ENCODE measurements around the gene PBX3. TPM values are rescaled to one million over a fixed set of nuclear protein-coding genes. Genes with fewer than 3 reads are reported as not detected.

Gene PBX3
- polyA plus RNA-seq, 1 donor (not counting 4 experiments of a cell fraction or from before 2014, with no cell fraction given), result 26.3 TPM

- H3K9me1 ChIP-seq (ENCODE audit: control insufficient read depth, extremely low read depth, insufficient read depth, low read length), result no peaks in the 10 kb centered on the region
- no peak for DNase-seq (ENCODE audit: low read depth, low spot score)
Measured at GRCh38 chr9:125989524-125990180, 242.5 kb downstream of the PBX3 start.

DNA sequence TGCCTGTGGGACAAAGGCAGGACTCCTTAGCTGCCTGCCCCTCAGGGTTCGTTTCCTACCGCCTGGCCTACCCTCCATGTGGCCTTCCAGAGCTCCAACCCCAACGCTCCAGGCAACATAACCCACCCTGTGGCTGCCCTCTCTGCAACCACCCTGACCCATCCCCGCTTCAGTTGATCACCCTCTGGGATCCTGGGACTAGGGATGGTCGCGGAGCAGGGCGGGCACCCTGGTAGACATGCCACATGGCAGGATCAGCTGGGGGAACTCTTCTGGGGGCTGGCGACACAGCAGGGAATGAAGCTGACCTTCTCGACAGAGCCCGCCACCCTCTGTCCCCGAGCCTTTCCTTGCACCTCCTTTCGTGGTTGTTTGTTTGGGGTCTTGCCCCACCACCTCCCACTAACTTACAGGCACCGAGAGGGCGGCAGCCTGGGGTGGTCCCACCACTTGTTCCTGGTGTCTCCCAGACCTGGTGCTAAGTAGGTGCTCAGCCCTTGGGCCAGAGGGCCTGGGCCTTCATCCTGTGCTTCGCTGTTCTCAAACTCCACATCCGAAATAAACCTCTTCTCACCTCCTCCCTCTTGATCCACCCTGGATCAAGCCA is 243.1 kb downstream of the PBX3 start:
- FAIRE-seq (no peak), DNase-seq (ENCODE audit: low read depth, low spot score) (no peak)
- TF ChIP-seq, protein P1, sequence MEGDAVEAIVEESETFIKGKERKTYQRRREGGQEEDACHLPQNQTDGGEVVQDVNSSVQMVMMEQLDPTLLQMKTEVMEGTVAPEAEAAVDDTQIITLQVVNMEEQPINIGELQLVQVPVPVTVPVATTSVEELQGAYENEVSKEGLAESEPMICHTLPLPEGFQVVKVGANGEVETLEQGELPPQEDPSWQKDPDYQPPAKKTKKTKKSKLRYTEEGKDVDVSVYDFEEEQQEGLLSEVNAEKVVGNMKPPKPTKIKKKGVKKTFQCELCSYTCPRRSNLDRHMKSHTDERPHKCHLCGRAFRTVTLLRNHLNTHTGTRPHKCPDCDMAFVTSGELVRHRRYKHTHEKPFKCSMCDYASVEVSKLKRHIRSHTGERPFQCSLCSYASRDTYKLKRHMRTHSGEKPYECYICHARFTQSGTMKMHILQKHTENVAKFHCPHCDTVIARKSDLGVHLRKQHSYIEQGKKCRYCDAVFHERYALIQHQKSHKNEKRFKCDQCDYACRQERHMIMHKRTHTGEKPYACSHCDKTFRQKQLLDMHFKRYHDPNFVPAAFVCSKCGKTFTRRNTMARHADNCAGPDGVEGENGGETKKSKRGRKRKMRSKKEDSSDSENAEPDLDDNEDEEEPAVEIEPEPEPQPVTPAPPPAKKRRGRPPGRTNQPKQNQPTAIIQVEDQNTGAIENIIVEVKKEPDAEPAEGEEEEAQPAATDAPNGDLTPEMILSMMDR (optimal IDR thresholded peaks at IDR 0.05 in 1 of 3, IDR thresholded peaks at IDR 0.05 in 1 of 3, conservative IDR thresholded peaks at IDR 0.05 in 1 of 3; ENCODE audit: extremely low read depth in 1 of 3, insufficient read depth in 2 of 3, low read length in 3 of 3), result no peak
- TF ChIP-seq EZH2 (IDR thresholded peaks at IDR 0.05; ENCODE audit: low read length), result no peak
- H3K9ac ChIP-seq (ENCODE audit: control insufficient read depth, extremely low read depth, insufficient read depth, low read length), result no peak overlapping the region
- peaks cover 7% of the 10 kb centered on the region for H3K4me1 ChIP-seq (ENCODE audit: control insufficient read depth, extremely low read depth, insufficient read depth, low read length)
- H2AFZ ChIP-seq (ENCODE audit: control insufficient read depth, low read length), result no peak overlapping the region
- H3K27me3 ChIP-seq (ENCODE audit: control insufficient read depth, extremely low read depth, insufficient read depth, low read length), result no peaks in the 10 kb centered on the region
- H3K9me1 ChIP-seq (ENCODE audit: control insufficient read depth, extremely low read depth, insufficient read depth, low read length), result no peaks in the 10 kb centered on the region
- dilution Hi-C loops (cut with MboI; ENCODE audit: extremely low pct_ligation_motif_present, low sequenced_read_pairs), result no loop called here
- H3K4me3 ChIP-seq (ENCODE audit: control insufficient read depth in 2 of 3, extremely low read depth in 1 of 3, insufficient read depth in 2 of 3, low read depth in 1 of 3, low read length in 3 of 3), result no peak overlapping the region
- H3K79me2 ChIP-seq (ENCODE audit: control insufficient read depth, insufficient read depth, low read length), result no peaks in the 10 kb centered on the region
- H3K9me3 ChIP-seq (ENCODE audit: control insufficient read depth, low read depth, low read length), result no peaks in the 10 kb centered on the region
- H3K4me2 ChIP-seq (ENCODE audit: control insufficient read depth, extremely low read depth, insufficient read depth, low read depth, low read length), result no peak overlapping the region
- no peak overlapping the region for H3K27ac ChIP-seq (ENCODE audit: control insufficient read depth, insufficient read depth, low read length)
- H3K36me3 ChIP-seq (ENCODE audit: control insufficient read depth in 2 of 2, extremely low read depth in 1 of 2, insufficient read depth in 2 of 2, low read length in 2 of 2), result no peaks in the 10 kb centered on the region
- H4K20me1 ChIP-seq (ENCODE audit: control insufficient read depth, extremely low read depth, insufficient read depth, low read length), result no peaks in the 10 kb centered on the region

More at GRCh38 chr9:125989524-125990180, 242.5 kb downstream of the PBX3 start:
- H3K9me3 ChIP-seq (ENCODE audit: control insufficient read depth, low read depth, low read length), result no peaks in the 10 kb centered on the region
- H3K4me1 ChIP-seq (ENCODE audit: control insufficient read depth, extremely low read depth, insufficient read depth, low read length), result peaks cover 7% of the 10 kb centered on the region
- H3K4me3 ChIP-seq (ENCODE audit: control insufficient read depth in 2 of 3, extremely low read depth in 1 of 3, insufficient read depth in 2 of 3, low read depth in 1 of 3, low read length in 3 of 3), result no peak overlapping the region
- no peaks in the 10 kb centered on the region for H4K20me1 ChIP-seq (ENCODE audit: control insufficient read depth, extremely low read depth, insufficient read depth, low read length)
- no peaks in the 10 kb centered on the region for H3K36me3 ChIP-seq (ENCODE audit: control insufficient read depth in 2 of 2, extremely low read depth in 1 of 2, insufficient read depth in 2 of 2, low read length in 2 of 2)
- no peaks in the 10 kb centered on the region for H3K79me2 ChIP-seq (ENCODE audit: control insufficient read depth, insufficient read depth, low read length)
- no peaks in the 10 kb centered on the region for H3K27me3 ChIP-seq (ENCODE audit: control insufficient read depth, extremely low read depth, insufficient read depth, low read length)
- no peak overlapping the region for H3K27ac ChIP-seq (ENCODE audit: control insufficient read depth, insufficient read depth, low read length)
- H3K9ac ChIP-seq (ENCODE audit: control insufficient read depth, extremely low read depth, insufficient read depth, low read length), result no peak overlapping the region
- H2AFZ ChIP-seq (ENCODE audit: control insufficient read depth, low read length), result no peak overlapping the region
- H3K4me2 ChIP-seq (ENCODE audit: control insufficient read depth, extremely low read depth, insufficient read depth, low read depth, low read length), result no peak overlapping the region
- TF ChIP-seq, protein P1 (optimal IDR thresholded peaks at IDR 0.05 in 1 of 3, IDR thresholded peaks at IDR 0.05 in 1 of 3, conservative IDR thresholded peaks at IDR 0.05 in 1 of 3; ENCODE audit: extremely low read depth in 1 of 3, insufficient read depth in 2 of 3, low read length in 3 of 3), result no peak
- no peak for TF ChIP-seq EZH2 (IDR thresholded peaks at IDR 0.05; ENCODE audit: low read length)
- dilution Hi-C loops (cut with MboI; ENCODE audit: extremely low pct_ligation_motif_present, low sequenced_read_pairs), result no loop called here
- FAIRE-seq, result no peak
